Inflammatory macrophage treated with lipopolysaccharide for 1 hour (primary cell): ENCODE data around the gene HIVEP3.

Experiments
- DNase-seq, 2 donors: peaks; one replicate each; pipeline ENCODE4 v3.0.0-alpha.2; 2020 to 2022

The HIVEP3 gene

GRCh38 chr1:41891199-41891896 is 27.4 kb downstream of the HIVEP3 start:
- DNase-seq: peak; percentile 92 to 95

DNA sequence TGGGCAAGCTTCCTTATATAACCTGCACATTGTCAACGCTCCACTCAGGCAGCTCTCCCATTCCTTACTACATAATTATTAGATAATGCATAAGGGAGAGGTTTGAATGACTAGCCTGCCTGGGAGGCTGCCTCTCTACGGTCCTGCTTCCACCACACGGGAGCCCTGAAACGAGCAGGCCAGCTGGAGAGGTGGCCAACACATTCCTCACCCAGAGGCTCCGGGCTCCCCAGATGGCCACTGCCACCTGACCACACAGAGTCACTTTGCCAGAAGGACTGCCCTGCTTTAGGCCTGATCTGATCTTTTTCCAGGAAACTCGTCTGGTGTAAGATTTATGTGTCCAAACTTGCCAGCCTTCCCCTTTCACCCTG is 27.9 kb downstream of the HIVEP3 start:
- no peak for DNase-seq

- no peak for DNase-seq
Measured at GRCh38 chr1:41889506-41890414, 29.0 kb downstream of the HIVEP3 start.

GRCh38 chr1:41888756-41889155 is 30.0 kb downstream of the HIVEP3 start:
- no peak for DNase-seq

- DNase-seq: no peak
Measured at GRCh38 chr1:41887365-41887764, 31.4 kb downstream of the HIVEP3 start.

DNA sequence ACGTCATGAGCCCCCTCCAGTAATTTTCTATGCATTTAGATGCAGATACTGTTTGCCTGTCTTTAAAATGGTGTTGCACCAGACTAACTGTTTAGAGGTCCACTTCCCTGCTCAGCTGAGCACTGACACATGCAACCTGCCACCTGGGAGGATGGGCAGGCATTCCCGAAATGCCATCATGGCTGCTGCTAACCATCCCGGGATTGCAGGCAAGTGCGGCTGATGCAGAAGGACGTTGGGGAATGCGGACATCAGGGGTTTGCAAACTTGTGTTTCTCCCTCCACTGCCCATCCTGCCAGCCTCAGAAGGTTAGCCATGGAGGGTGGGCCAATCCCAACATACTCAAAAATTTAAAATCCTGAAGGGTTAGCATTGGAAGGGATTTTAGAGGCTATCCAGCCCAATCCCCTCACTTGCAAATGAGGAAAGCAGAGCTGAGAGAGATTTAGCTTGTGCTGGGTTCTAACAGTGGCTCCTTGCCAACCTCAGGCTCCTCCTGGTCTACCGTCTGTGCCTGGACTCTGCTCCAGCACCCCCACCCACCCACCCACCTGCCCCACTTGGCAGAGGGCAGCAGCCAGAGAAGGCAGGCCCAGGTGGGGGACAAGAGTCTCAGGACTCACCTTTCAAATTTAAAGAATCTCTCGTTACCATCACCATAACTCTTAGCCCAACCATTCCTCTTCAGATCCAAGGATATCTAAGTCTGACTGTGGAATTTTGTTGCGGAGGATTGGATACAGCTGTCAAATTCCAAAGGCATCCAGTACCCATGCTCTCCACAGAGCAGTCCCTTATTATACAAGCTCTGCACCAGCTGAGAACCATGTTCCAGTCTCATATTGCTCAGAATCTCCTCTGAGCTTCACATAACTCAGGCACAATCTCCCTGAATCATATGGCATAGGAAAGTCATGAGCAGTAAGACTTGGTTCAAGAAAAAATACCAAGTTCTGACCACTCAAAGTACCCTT is 34.2 kb downstream of the HIVEP3 start:
- no peak for DNase-seq

DNA sequence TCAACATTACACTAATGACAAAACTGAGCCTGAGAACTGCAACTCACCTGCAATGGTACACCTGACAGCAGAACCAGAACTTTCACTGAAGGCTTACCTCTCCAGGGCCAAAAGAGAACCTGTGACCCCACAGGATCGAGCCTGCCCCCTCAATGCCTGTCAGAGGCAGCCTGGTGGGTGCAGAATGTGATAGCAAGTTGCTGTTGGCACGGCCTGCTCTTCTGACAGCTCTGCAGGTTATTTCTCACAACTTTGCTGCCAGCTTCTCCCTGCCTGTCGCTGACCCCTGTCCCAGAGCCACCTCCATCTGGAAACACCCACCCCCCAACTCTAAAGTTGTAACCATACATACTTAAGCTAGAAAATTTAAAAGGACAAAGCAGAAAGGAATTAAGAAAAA is 35.2 kb downstream of the HIVEP3 start:
- DNase-seq: no peak

DNA sequence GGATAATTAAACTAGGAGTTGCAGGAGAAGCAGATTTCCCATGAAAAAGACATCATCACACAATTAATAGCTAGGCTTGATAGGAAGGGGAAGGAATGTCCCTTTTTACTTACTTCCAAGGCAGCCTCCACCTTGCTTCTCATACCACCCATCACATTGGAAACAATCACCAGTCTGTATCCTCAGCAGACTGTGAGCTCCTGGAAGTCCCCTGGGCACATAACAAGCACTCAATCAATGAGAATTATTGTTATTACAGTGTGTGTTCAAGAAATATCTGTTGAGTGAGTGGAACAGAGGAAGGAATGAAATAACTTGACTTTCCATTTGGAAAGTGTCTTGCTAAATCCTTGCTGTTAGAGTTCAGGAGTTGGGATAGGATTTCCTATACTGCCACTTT is 36.2 kb downstream of the HIVEP3 start:
- DNase-seq: no peak

DNA sequence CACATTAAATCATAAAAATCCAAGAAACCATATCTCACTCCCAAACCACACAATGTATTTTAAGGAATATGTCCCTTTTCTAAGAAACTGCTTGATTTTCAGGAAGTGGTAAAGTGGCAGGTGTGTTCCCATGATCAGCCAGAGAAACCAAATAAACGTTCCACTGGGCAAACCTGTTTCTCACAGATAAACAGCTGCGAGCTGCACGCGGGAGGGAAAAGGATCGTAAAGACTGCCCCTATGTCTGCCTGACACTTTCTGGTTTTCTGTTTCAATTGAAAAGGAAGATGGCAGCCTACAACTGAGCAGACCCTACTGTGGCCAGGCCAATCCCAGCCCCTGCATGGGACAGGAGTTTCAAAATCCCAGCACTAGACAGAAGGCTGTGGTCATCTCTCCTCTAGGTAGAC is 36.6 kb downstream of the HIVEP3 start:
- DNase-seq: no peak

DNA sequence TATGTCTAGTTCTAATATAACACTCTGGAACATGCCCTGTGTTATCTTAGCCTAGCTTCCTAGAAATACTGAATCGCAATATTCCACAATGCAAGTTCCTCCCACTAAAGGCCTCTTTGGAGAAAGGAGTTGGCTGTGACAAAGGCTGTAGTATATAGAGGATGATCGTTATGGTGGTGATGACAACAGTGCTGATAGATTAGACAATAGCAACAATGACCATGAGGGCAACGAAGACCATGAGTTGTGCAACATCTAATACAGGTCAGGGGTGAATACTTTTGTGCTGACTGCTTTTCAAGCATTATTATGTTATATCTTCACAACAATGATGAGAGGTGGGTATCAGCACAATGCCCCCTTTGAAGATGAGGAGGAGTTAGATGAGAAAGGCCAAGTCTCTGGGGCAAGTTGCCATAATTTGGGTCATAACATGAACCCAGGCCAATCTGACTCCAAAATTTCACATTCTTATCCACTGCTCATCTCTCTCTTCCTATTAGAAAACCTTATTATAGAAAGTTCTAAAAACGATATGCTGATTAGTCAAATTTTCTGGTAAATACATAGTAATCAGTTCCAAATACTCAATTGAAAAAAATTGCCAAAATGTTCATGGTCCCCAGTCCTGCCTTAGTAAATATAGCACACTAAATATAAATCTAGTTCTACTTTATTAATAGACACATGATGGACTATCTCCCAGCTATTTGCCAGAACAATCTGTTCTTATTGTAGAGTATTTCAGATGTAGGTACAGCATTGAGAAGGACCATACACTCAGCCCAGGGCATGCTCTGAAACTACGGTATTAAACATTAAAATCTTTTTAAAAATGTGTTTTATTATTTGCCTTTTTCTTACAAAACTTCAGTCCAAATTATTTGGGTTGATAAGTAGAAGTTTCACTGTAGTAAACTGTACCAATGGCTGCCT is 37.5 kb downstream of the HIVEP3 start:
- DNase-seq: no peak

DNA sequence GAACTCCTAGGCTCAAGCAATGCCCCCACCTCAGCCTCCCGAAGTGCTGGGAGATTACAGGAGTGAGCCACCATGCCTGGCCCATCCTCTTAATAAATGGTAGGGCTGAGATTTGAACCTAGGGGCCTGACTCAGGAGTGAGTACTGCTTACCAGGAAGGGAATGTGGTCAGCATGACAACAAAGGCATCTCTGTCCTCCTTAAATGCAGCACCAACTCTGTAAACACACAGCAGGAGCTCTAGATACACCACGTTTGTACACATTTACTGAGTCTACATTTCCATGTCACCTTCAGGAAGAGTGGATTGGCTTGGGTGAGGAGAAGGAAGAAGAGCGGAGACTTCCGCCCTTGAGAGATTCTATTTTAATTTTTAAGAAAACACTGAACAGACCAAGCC is 38.5 kb downstream of the HIVEP3 start:
- no peak for DNase-seq

DNA sequence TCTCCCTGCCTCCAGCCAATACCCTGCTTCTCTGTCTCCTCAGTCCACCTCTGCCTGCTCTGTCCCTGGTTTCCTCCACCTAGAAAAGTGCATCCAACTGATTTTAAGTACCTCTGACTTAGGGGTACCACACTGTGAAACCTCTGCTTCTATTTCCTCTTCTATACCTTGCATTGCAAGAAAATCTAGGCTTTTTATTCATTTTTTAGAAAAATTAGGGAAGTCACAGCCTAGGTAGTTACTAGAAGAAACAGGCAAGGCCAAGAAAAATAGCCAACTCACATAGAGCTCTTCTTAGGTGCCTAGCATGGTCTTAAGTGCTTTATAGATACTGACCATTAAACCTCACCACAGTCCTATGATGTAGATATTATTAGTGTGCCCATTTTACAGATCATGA is 39.1 kb downstream of the HIVEP3 start:
- DNase-seq: no peak

DNA sequence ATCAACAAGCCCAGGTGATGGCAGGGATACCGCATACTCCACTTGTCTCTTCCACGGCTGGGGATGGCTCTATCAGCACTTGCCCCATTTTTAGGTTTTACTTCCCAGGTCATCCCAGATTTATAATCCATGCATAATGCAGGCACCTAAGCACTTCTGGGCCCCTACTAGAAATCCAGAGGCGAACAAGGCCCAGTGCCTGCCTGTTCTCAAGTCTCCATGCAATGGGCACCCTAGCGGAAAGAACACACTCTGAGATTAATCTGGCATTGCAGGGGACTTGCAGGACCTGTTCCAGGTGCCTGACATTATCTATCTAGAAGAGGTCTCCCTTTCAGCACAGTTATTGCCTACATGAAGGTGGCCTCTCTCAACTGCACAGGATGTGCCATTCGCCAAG is 39.8 kb downstream of the HIVEP3 start:
- no peak for DNase-seq

DNA sequence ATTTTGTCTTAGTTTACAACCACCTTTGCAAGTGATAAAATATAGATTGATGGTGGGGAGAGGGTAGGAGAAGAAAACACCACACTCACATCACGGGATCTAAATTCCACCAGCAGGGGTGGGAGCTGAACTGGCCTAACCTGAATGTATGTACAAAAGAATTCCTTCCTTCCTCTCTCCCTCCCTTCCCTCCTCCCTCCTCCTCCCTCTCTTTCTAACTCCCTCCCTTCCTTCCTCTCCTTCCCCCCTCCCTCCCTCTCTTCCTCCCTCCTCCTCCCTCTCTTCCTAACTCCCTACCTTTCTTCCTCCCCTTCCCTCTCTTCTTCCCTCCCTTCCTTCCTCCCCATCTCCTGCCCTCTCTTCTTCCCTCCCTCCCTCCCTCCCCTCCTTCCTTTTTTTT is 40.2 kb downstream of the HIVEP3 start:
- DNase-seq: no peak

GRCh38 chr1:41876576-41877445 is 41.9 kb downstream of the HIVEP3 start:
- DNase-seq: peak in 1 of 2 donors; percentile 6

DNA sequence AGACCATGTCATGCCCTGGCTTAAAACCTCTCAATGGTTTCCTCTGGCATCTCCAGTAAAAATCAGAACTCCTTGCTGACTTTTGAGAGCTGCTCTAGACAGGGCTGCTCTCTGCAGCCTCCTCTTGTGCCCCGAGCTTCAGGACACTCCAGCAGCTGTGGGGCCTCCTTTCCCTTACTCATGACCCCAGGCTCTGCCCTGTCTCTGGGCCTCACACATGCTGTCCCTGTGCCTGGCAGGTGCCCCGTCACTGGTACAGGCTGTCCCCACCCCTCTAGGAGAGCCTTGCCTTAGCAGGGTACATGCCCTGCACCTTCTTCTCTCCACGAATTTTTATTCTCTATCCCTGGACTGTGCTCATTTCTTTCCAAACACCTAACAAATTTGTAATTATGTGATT is 43.2 kb downstream of the HIVEP3 start:
- no peak for DNase-seq

- DNase-seq: no peak
Measured at GRCh38 chr1:41874903-41875411, 43.8 kb downstream of the HIVEP3 start.

GRCh38 chr1:41874151-41874719 is 44.5 kb downstream of the HIVEP3 start:
- DNase-seq: no peak

DNA sequence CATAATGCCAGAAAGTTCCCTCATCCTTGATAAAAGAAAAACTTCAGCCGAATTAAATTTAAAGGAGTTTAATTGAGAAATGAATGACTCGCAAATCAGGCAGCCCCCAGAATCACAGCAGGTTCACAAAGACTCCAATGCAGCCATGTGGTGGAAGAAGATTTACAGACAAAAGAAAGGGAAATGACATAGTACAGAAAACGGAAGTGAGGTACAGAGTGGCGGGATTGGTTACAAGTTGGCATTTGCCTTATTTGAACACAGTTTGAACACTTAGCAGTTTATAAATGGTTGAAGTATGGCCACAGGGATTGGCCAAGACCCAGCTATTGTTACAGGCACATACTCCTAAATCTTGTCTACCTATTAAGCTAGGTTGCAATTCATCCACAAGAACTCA is 46.6 kb downstream of the HIVEP3 start:
- DNase-seq: no peak

DNA sequence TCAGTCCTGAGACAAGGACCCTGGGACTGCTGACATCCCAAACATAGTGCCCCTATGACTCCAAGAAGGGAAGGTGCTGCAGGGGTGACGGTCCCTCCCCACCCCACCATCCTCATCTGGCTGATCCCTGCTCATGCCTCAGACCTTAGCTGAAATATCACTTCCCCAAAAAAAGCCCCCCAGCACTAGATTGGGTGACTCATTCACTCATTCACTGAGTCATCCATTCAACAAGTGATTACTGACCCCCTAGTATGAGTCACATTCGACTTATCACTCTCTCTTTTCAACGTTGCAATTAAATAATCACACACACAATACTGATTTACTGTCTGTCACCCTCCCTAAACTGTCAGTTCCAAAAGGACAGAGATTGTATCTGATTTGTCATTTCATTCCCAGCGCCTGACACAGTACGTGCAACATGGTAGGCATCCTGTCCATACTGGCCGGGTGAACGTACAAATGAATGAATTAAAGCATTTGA is 48.6 kb downstream of the HIVEP3 start:
- DNase-seq: peak; percentile 49 to 66
